Bronchial epithelial cell (primary cell): ENCODE results near the gene SLC66A2. TPM values are rescaled to one million over a fixed set of nuclear protein-coding genes. Genes with fewer than 3 reads are reported as not detected.
"Not testable (repeated sequence)": the region's sequence is repeated elsewhere in the genome, so short reads cannot be mapped to it uniquely, and the experiment has no call there.

Source experiments
- DNase-seq: peaks from one replicate; pipeline ENCODE4 v3.0.0-alpha.2; 2010; ENCODE audit warnings: low read depth
- FAIRE-seq: peaks from 2 replicates; lab custom pipeline; 2011; peaks lifted over from hg19 to GRCh38; lab: Jason Lieb, UNC
- H3K27me3 ChIP-seq: 2 replicates; pipeline ENCODE4 v1.5.1; 2011; ENCODE audit warnings: low read length; ENCODE audit not compliant: control insufficient read depth, insufficient read depth
- H3K36me3 ChIP-seq: 2 replicates; pipeline ENCODE4 v1.5.1; 2011; ENCODE audit warnings: low read length; ENCODE audit not compliant: control insufficient read depth, insufficient read depth
- H3K4me3 ChIP-seq: 2 replicates; pipeline ENCODE4 v1.5.1; 2011; ENCODE audit warnings: mild to moderate bottlenecking, low read depth, low read length, control low read depth
- CTCF ChIP-seq: IDR thresholded peaks from 2 replicates; pipeline ENCODE4 v1.5.1; 2011; ENCODE audit warnings: mild to moderate bottlenecking, moderate library complexity, low read length, control low read depth, inconsistent platforms; ENCODE audit not compliant: insufficient read depth, severe bottlenecking
- total RNA-seq: library from RNA; depleted of rRNA; stranded (reverse); fragments of >200 nt; gene quantifications from 2 replicates; pipeline ENCODE4 v1.2.1, GENCODE V29; 2014

SLC66A2 gene
- total RNA-seq, 1 donor from 2014 or later, result 60.6 TPM

DNA sequence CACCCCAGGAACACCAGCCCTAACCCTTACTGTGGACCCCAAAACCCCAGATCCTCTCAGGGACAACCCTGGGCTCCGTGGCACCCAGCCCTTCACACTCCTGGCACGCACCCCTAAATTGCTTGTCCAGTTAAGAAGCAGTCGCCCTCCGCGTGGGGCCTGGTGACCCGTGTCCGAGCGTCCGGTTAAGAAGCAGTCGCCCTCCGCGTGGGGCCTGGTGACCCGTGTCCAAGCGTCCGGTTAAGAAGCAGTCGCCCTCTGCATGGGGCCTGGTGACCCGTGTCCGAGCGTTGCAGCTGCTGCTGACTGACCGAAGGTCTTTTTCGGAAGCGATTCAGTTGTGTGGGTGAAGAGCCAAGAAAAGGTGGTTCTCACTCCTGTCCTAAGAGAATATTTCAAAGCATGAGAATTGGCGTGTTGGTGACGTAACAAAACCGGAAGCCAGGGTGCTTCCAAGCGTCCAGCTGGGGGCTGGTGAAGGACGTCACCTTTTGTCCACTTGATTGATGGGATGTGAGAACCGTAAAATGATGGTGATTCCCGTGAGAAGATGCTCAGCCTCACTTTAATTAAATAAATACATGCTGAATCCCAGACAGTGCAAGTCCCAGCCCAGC is 83.2 kb downstream of the SLC66A2 start:
- H3K27me3 ChIP-seq, result no peaks in the 10 kb centered on the region
- no peak overlapping the region for H3K4me3 ChIP-seq
- no peak for TF ChIP-seq CTCF
- no peak for DNase-seq
- H3K36me3 ChIP-seq, result no peaks in the 10 kb centered on the region
- no peak for FAIRE-seq

DNA sequence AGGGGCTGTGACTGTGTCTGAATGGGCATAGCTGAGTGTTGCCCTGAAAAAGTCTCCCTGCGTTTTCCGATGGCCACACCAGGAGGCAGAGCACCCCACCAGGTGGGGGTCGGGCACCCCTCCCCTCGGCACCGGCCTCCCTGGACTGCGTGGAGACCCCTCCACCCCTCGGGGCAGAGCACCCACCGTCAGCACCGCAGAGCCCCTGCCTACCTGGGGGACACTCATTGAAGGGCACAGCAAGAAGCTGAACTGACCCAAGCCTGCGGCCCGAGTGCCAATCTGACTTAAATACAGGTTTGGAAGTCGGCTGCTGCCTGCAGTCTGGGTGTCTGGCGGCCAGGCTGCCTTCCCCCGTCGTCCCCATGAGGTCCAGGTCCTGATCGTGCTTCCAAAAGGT is 83.8 kb downstream of the SLC66A2 start:
- TF ChIP-seq CTCF, result no peak
- H3K27me3 ChIP-seq, result no peaks in the 10 kb centered on the region
- DNase-seq (no peak), FAIRE-seq (no peak)
- no peak overlapping the region for H3K4me3 ChIP-seq
- no peaks in the 10 kb centered on the region for H3K36me3 ChIP-seq

DNA sequence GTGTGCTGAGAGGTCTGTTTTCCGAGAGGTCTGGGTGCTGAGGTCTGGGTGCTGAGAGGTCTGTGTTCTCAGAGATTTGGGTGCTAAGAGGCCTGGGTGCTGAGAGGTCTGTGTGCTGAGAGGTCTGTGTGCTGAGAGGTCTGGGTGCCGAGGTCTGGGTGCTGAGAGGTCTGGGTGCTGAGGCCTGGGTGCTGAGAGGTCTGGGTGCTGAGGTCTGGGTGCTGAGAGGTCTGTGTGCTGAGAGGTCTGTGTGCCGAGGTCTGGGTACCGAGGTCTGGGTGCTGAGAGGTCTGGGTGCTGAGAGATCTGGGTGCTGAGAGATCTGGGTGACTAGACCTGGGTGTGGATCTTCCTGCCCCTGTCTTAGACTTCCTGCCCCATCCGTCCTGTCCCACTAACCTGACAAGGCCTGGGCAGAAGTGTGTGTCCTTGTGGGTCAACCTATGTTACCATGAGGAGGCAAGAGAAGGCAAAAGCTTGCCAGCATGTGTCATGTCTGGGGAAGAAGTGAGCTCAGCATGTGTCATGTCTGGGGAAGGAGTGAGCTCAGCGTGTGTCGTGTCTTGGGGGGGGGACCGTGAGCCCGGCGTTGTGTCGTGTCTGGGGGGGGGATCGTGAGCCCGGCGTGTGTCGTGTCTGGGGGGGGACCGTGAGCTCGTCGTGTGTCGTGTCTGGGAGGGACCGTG is 84.4 kb downstream of the SLC66A2 start:
- peak; percentile 5 for DNase-seq

DNA sequence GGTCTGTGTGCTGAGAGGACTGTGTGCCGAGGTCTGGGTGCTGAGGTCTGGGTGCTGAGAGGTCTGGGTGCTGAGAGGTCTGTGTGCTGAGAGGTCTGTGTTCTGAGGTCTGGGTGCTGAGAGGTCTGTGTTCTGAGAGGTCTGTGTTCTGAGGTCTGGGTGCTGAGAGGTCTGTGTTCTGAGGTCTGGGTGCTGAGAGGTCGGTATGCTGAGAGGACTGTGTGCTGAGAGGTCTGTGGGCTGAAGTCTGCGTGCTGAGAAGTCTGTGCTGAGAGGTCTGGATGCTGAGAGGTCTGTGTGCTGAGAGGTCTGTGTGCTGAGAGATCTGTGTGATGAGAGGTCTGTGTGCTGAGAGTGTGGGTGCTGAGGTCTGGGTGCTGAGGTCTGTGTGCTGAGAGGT is 85.5 kb downstream of the SLC66A2 start:
- peak; percentile 81 for FAIRE-seq
- DNase-seq, H3K27me3 ChIP-seq, H3K4me3 ChIP-seq, H3K36me3 ChIP-seq: not testable (repeated sequence)

More for the DNA sequence above, 84.4 kb downstream of the SLC66A2 start:
- TF ChIP-seq CTCF, result no peak
- Histone ChIP-seq H3K36me3 (no peaks in the 10 kb centered on the region), H3K27me3 (no peaks in the 10 kb centered on the region), H3K4me3 (no peak overlapping the region)
- FAIRE-seq, result no peak

GRCh38 chr18:79864955-79865354 is 86.5 kb downstream of the SLC66A2 start:
- not testable (repeated sequence) for DNase-seq, FAIRE-seq, H3K4me3 ChIP-seq, H3K27me3 ChIP-seq, H3K36me3 ChIP-seq

DNA sequence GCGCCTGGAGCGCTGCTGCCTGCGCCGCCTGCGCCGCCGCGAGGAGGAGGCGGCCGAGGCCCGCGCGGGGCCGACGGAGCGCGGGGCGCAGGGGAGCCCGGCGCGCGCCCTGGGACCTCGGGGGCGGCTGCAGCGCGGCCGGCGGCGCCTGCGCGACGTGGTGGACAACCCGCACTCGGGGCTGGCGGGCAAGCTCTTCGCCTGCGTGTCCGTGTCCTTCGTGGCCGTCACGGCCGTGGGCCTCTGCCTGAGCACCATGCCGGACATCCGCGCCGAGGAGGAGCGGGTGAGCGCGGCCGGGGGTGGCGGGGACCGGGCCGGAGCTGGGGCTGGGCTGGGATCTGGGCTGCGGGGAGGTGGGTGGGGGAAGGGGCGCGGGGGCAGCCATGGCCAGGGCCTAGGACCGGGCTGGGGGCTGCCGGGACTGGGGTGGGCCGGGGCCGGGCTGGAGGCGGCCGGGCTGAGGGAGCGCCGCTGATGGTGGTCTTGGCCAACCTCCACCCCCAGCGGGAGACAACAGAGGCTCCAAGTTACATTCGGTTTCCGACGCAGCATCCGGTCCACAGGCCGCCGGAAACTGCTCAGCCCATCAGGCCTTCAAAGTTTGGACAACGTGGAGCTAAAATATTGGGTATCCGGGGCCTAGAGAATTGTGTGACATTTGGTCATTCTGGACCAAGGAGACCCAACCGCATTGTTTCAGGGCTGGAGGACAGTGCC is 87.3 kb downstream of the SLC66A2 start:
- FAIRE-seq (no peak), DNase-seq (no peak)
- H3K27me3 ChIP-seq, result no peaks in the 10 kb centered on the region
- no peaks in the 10 kb centered on the region for H3K36me3 ChIP-seq
- no peak overlapping the region for H3K4me3 ChIP-seq
- no peak for TF ChIP-seq CTCF
